Panc1 (cell line): ENCODE data around the gene AKAP5. TPM values are rescaled to one million over a fixed set of nuclear protein-coding genes. Genes with fewer than 3 reads are reported as not detected.

ENCODE experiments used
- ATAC-seq: fragments of 200-7000 bp; cut with Tn5 transposase; 2 replicates; pipeline ENCODE4 v1.9.1; 2020; ENCODE audit warnings: mild to moderate bottlenecking, moderate library complexity
- BruUV-seq: library from RNA; stranded (reverse); fragments of 400-500 nt; replicated peaks from 2 replicates; lab custom pipeline; 2021; lab: Mats Ljungman, UMichigan
- CTCF ChIA-PET: fragments of 300-600 bp; sonication (Branson Sonifier 250); formaldehyde crosslinking; loops from one replicate; lab custom pipeline; 2022; ENCODE audit warnings: antibody characterized with exemption; lab: Charles Lee
- POLR2A ChIA-PET: fragments of 300-600 bp; sonication (Branson Sonifier 250); formaldehyde crosslinking; loops from one replicate; lab custom pipeline; 2022; ENCODE audit warnings: antibody characterized with exemption; lab: Charles Lee
- DNase-seq: peaks from one replicate; pipeline ENCODE4 v3.0.0-alpha.2; 2010; ENCODE audit warnings: low read depth, low spot score
- H3K27ac ChIP-seq: 2 replicates; pipeline ENCODE4 v1.5.1; 2011; ENCODE audit warnings: mild to moderate bottlenecking, low read length, inconsistent platforms
- H3K27me3 ChIP-seq: fragments of 200-500 bp; sonication (Bioruptor generic); 2 replicates; pipeline ENCODE4 v1.6.0; 2014; ENCODE audit warnings: low read length, inconsistent platforms; ENCODE audit not compliant: control insufficient read depth, insufficient read depth
- H3K36me3 ChIP-seq: fragments of 200-500 bp; sonication (Bioruptor generic); 2 replicates; pipeline ENCODE4 v1.5.1; 2014; ENCODE audit warnings: inconsistent platforms, mild to moderate bottlenecking, low read length, moderate library complexity; ENCODE audit not compliant: control insufficient read depth, insufficient read depth
- H3K4me1 ChIP-seq: 2 replicates; pipeline ENCODE4 v1.5.1; 2011; ENCODE audit warnings: inconsistent platforms, mild to moderate bottlenecking, low read length, moderate library complexity; ENCODE audit not compliant: control insufficient read depth, insufficient read depth
- H3K4me3 ChIP-seq, 2 experiments: 2 replicates each; pipeline ENCODE4 v1.5.1; 2011 to 2012; ENCODE audit warnings: low read depth in 2 of 2, low read length in 2 of 2, mild to moderate bottlenecking in 2 of 2, inconsistent platforms in 1 of 2, moderate library complexity in 1 of 2
- H3K9me3 ChIP-seq: fragments of 200-500 bp; sonication (Bioruptor generic); 2 replicates; pipeline ENCODE4 v1.5.1; 2014; ENCODE audit warnings: low read depth, mild to moderate bottlenecking, inconsistent platforms, low read length, moderate library complexity; ENCODE audit not compliant: control insufficient read depth, insufficient read depth
- CTCF ChIP-seq: fragments of 450-650 bp; IDR thresholded peaks from 2 replicates; pipeline ENCODE4 v1.5.1; 2017; ENCODE audit warnings: mild to moderate bottlenecking
- POLR2AphosphoS5 ChIP-seq: IDR thresholded peaks from 2 replicates; pipeline ENCODE4 v1.6.1; 2012; ENCODE audit warnings: mild to moderate bottlenecking, low read depth, low read length, moderate library complexity
- REST ChIP-seq, 2 experiments: IDR thresholded peaks; 2 replicates each; pipeline ENCODE4 v1.6.1; 2011 to 2012; ENCODE audit warnings: low read depth in 2 of 2, control low read depth in 1 of 2, low read length in 1 of 2, mild to moderate bottlenecking in 1 of 2, moderate library complexity in 1 of 2; ENCODE audit not compliant: insufficient read depth in 1 of 2
- SIN3A ChIP-seq: IDR thresholded peaks from 2 replicates; pipeline ENCODE4 v1.6.1; 2012; ENCODE audit warnings: low read depth, mild to moderate bottlenecking, low read length, moderate library complexity, borderline replicate concordance; ENCODE audit not compliant: insufficient read depth
- TCF7L2 ChIP-seq: IDR thresholded peaks from 2 replicates; pipeline ENCODE4 v1.6.1; 2011; ENCODE audit warnings: mild to moderate bottlenecking, low read depth, low read length, inconsistent platforms
- in situ Hi-C: cut with HindIII; loops from 2 replicates; pipeline ENCODE4 v1.10.0; 2016; ENCODE audit warnings: low sequenced_read_pairs, low pct_unique_long_range_greater_than_20kb
- intact Hi-C: fragments of 100-400 bp; cut with micrococcal nuclease; formaldehyde crosslinking; loops from one replicate; pipeline ENCODE4 v1.10.0; 2022; ENCODE audit not compliant: unreplicated experiment
- total RNA-seq: library from RNA; stranded (reverse); gene quantifications from one replicate; pipeline ENCODE4 v1.2.1, GENCODE V29; 2021; ENCODE audit not compliant: unreplicated experiment

AKAP5 gene
- total RNA-seq, 1 experiment from 2014 or later, result 0.64 TPM

- intact Hi-C loops, result no loop called here
- BruUV-seq, result no TSS peak
- Histone ChIP-seq H3K27ac (no peak overlapping the region), H3K27me3 (no peaks in the 10 kb centered on the region), H3K36me3 (peaks cover 16% of the 10 kb centered on the region; the same call in 1 of the 2 replicates), H3K4me3 (no peak overlapping the region), H3K9me3 (no peaks in the 10 kb centered on the region), H3K4me1 (no peaks in the 10 kb centered on the region)
- no peak for ATAC-seq
- POLR2A ChIA-PET, result interaction anchor here (0.6 kb wide), 1 partner anchor 46 kb away, joined by 7 read pairs; no protein-coding TSS in a partner anchor
- in situ Hi-C loops, result no loop called here
- CTCF ChIA-PET, result no interaction called here
- no peak for DNase-seq
- TF ChIP-seq REST (IDR thresholded peaks at IDR 0.05; ENCODE audit: insufficient read depth in 1 of 2, low read depth in 2 of 2, low read length in 1 of 2) (no peak), POLR2AphosphoS5 (no peak), TCF7L2 (no peak), CTCF (no peak), SIN3A (no peak)
Measured at GRCh38 chr14:64447876-64448670, 17.2 kb upstream of the AKAP5 start.

- no TSS peak for BruUV-seq
- no peaks in the 10 kb centered on the region for H3K27me3 ChIP-seq
- ATAC-seq, result no peak
- CTCF ChIA-PET, result no interaction called here
- TF ChIP-seq TCF7L2 (no peak), REST (IDR thresholded peaks at IDR 0.05; ENCODE audit: insufficient read depth in 1 of 2, low read depth in 2 of 2, low read length in 1 of 2) (no peak), SIN3A (no peak), CTCF (no peak), POLR2AphosphoS5 (no peak)
- no peaks in the 10 kb centered on the region for H3K4me1 ChIP-seq
- H3K9me3 ChIP-seq, result no peaks in the 10 kb centered on the region
- POLR2A ChIA-PET, result no interaction called here
- intact Hi-C loops (no loop called here), in situ Hi-C loops (no loop called here)
- H3K36me3 ChIP-seq, result peaks cover 7% of the 10 kb centered on the region
- H3K4me3 ChIP-seq, result no peak overlapping the region
- DNase-seq, result no peak
- H3K27ac ChIP-seq, result no peak overlapping the region
Measured at GRCh38 chr14:64450255-64450654, 15.0 kb upstream of the AKAP5 start.
